ENCODE measurements around the gene MINDY3. TPM values are rescaled to one million over a fixed set of nuclear protein-coding genes. Genes with fewer than 3 reads are reported as not detected.
"Not testable (repeated sequence)": the region's sequence is repeated elsewhere in the genome, so short reads cannot be mapped to it uniquely, and the experiment has no call there.

The MINDY3 gene
- total RNA-seq, 2 experiments from 2014 or later = 22.3 to 26.0 TPM

GRCh38 chr10:15850337-15850978, 9.8 kb downstream of the MINDY3 start:
- POLR2A ChIA-PET, DNase-seq, H3K4me3 Mint-ChIP-seq, H3K27ac Mint-ChIP-seq, H3K4me1 Mint-ChIP-seq, CTCF ChIA-PET, H3K27me3 Mint-ChIP-seq: not testable (repeated sequence)
- Mint-ChIP-seq H3K9me3 (peaks cover 26% of the 10 kb centered on the region), H3K36me3 (ENCODE audit: low read depth) (peaks cover 66% of the 10 kb centered on the region)

GRCh38 chr10:15849316-15849715, 11.0 kb downstream of the MINDY3 start:
- ChIA-PET POLR2A (no interaction called here), CTCF (no interaction called here)
- Mint-ChIP-seq H3K36me3 (ENCODE audit: low read depth) (peaks cover 59% of the 10 kb centered on the region), H3K4me3 (no peak overlapping the region), H3K4me1 (peaks cover 6% of the 10 kb centered on the region), H3K9me3 (peaks cover 26% of the 10 kb centered on the region), H3K27me3 (no peaks in the 10 kb centered on the region), H3K27ac (no peak overlapping the region)
- DNase-seq = no peak

- Mint-ChIP-seq H3K27ac (no peak overlapping the region), H3K27me3 (no peaks in the 10 kb centered on the region), H3K36me3 (ENCODE audit: low read depth) (peaks cover 60% of the 10 kb centered on the region), H3K4me3 (no peak overlapping the region), H3K4me1 (peaks cover 20% of the 10 kb centered on the region), H3K9me3 (peaks cover 23% of the 10 kb centered on the region)
- ChIA-PET POLR2A (no interaction called here), CTCF (interaction anchor here (1.0 kb wide), 1 partner anchor 9 kb away, joined by 5 read pairs; no protein-coding TSS in a partner anchor)
- no peak for DNase-seq
Observed at GRCh38 chr10:15847481-15847880, 12.8 kb downstream of the MINDY3 start.

GRCh38 chr10:15844517-15844916, 15.8 kb downstream of the MINDY3 start:
- CTCF ChIA-PET = no interaction called here
- no peak for DNase-seq
- H3K9me3 Mint-ChIP-seq = no peaks in the 10 kb centered on the region
- peaks cover 20% of the 10 kb centered on the region for H3K4me1 Mint-ChIP-seq
- POLR2A ChIA-PET = no interaction called here
- H3K27me3 Mint-ChIP-seq = no peaks in the 10 kb centered on the region
- H3K27ac Mint-ChIP-seq = no peak overlapping the region
- no peak overlapping the region for H3K4me3 Mint-ChIP-seq
- peaks cover 34% of the 10 kb centered on the region for H3K36me3 Mint-ChIP-seq (ENCODE audit: low read depth)

- CTCF ChIA-PET = no interaction called here
- Mint-ChIP-seq H3K27me3 (no peaks in the 10 kb centered on the region), H3K27ac (no peak overlapping the region), H3K4me1 (peaks cover 20% of the 10 kb centered on the region), H3K4me3 (no peak overlapping the region), H3K36me3 (ENCODE audit: low read depth) (peaks cover 29% of the 10 kb centered on the region), H3K9me3 (no peaks in the 10 kb centered on the region)
- POLR2A ChIA-PET = no interaction called here
- DNase-seq = no peak
Observed at GRCh38 chr10:15843695-15844094, 16.6 kb downstream of the MINDY3 start.

GRCh38 chr10:15842556-15843169, 17.6 kb downstream of the MINDY3 start:
- no peak overlapping the region for H3K27ac Mint-ChIP-seq
- POLR2A ChIA-PET = no interaction called here

GRCh38 chr10:15841696-15842095, 18.6 kb downstream of the MINDY3 start:
- Mint-ChIP-seq H3K4me3 (no peak overlapping the region), H3K36me3 (ENCODE audit: low read depth) (peaks cover 20% of the 10 kb centered on the region), H3K4me1 (peaks cover 22% of the 10 kb centered on the region), H3K9me3 (no peaks in the 10 kb centered on the region), H3K27ac (no peak overlapping the region), H3K27me3 (no peaks in the 10 kb centered on the region)
- ChIA-PET POLR2A (no interaction called here), CTCF (no interaction called here)
- no peak for DNase-seq

More at GRCh38 chr10:15842556-15843169, 17.6 kb downstream of the MINDY3 start:
- CTCF ChIA-PET = no interaction called here
- H3K27me3 Mint-ChIP-seq = no peaks in the 10 kb centered on the region
- H3K9me3 Mint-ChIP-seq = no peaks in the 10 kb centered on the region
- DNase-seq = no peak
- no peak overlapping the region for H3K4me3 Mint-ChIP-seq
- H3K4me1 Mint-ChIP-seq = peaks cover 22% of the 10 kb centered on the region
- H3K36me3 Mint-ChIP-seq (ENCODE audit: low read depth) = peaks cover 22% of the 10 kb centered on the region

- DNase-seq = no peak
- ChIA-PET POLR2A (no interaction called here), CTCF (no interaction called here)
- Mint-ChIP-seq H3K27ac (no peak overlapping the region), H3K36me3 (ENCODE audit: low read depth) (peaks cover 20% of the 10 kb centered on the region), H3K27me3 (no peaks in the 10 kb centered on the region), H3K4me1 (peaks cover 8% of the 10 kb centered on the region), H3K4me3 (no peak overlapping the region), H3K9me3 (no peaks in the 10 kb centered on the region)
Observed at GRCh38 chr10:15836807-15837206, 23.5 kb downstream of the MINDY3 start.

GRCh38 chr10:15829495-15829894, 30.8 kb downstream of the MINDY3 start:
- H3K27ac Mint-ChIP-seq = no peak overlapping the region
- H3K4me1 Mint-ChIP-seq = peaks cover 9% of the 10 kb centered on the region
- H3K27me3 Mint-ChIP-seq = no peaks in the 10 kb centered on the region
- CTCF ChIA-PET = no interaction called here
- H3K9me3 Mint-ChIP-seq = no peaks in the 10 kb centered on the region
- no peak for DNase-seq
- POLR2A ChIA-PET = no interaction called here
- H3K36me3 Mint-ChIP-seq (ENCODE audit: low read depth) = peaks cover 37% of the 10 kb centered on the region
- H3K4me3 Mint-ChIP-seq = no peak overlapping the region

GRCh38 chr10:15824498-15824897, 35.8 kb downstream of the MINDY3 start:
- Mint-ChIP-seq H3K4me3 (no peak overlapping the region), H3K4me1 (no peaks in the 10 kb centered on the region), H3K27me3 (no peaks in the 10 kb centered on the region), H3K9me3 (no peaks in the 10 kb centered on the region), H3K36me3 (ENCODE audit: low read depth) (peaks cover 18% of the 10 kb centered on the region), H3K27ac (no peak overlapping the region)
- POLR2A ChIA-PET = no interaction called here
- CTCF ChIA-PET = no interaction called here
- no peak for DNase-seq

- DNase-seq = no peak
- ChIA-PET POLR2A (no interaction called here), CTCF (no interaction called here)
- Mint-ChIP-seq H3K4me1 (no peaks in the 10 kb centered on the region), H3K36me3 (ENCODE audit: low read depth) (peaks cover 26% of the 10 kb centered on the region), H3K4me3 (no peak overlapping the region), H3K9me3 (no peaks in the 10 kb centered on the region), H3K27me3 (no peaks in the 10 kb centered on the region), H3K27ac (no peak overlapping the region)
Observed at GRCh38 chr10:15822131-15822530, 38.2 kb downstream of the MINDY3 start.

- H3K27ac Mint-ChIP-seq = no peak overlapping the region
- H3K9me3 Mint-ChIP-seq = no peaks in the 10 kb centered on the region
- POLR2A ChIA-PET = no interaction called here
- DNase-seq = no peak
- peaks cover 28% of the 10 kb centered on the region for H3K36me3 Mint-ChIP-seq (ENCODE audit: low read depth)
- H3K4me3 Mint-ChIP-seq = no peak overlapping the region
- no peaks in the 10 kb centered on the region for H3K4me1 Mint-ChIP-seq
- H3K27me3 Mint-ChIP-seq = no peaks in the 10 kb centered on the region
- CTCF ChIA-PET = no interaction called here
Observed at GRCh38 chr10:15821046-15821683, 39.1 kb downstream of the MINDY3 start.

- no peaks in the 10 kb centered on the region for H3K9me3 Mint-ChIP-seq
- H3K27me3 Mint-ChIP-seq = no peaks in the 10 kb centered on the region
- ChIA-PET CTCF (no interaction called here), POLR2A (no interaction called here)
- DNase-seq = no peak
- H3K36me3 Mint-ChIP-seq (ENCODE audit: low read depth) = peaks cover 24% of the 10 kb centered on the region
- no peak overlapping the region for H3K27ac Mint-ChIP-seq
- H3K4me3 Mint-ChIP-seq = no peak overlapping the region
- H3K4me1 Mint-ChIP-seq = no peaks in the 10 kb centered on the region
Observed at GRCh38 chr10:15817409-15818046, 42.8 kb downstream of the MINDY3 start.
